NB4 (cell line): ENCODE data around the gene TRPC4AP.

Source experiments
- DNase-seq: peaks from one replicate; pipeline ENCODE4 v3.0.0; 2010; ENCODE audit warnings: low read depth
- H3K4me3 ChIP-seq: one replicate; pipeline ENCODE4 v1.5.1; 2011; ENCODE audit warnings: mild to moderate bottlenecking, low read depth, low read length, moderate library complexity
- MYC ChIP-seq: IDR thresholded peaks from 2 replicates; pipeline ENCODE4 v1.6.1; 2011; ENCODE audit warnings: low read depth, low read length
- POLR2A ChIP-seq: IDR thresholded peaks from 2 replicates; pipeline ENCODE4 v1.6.1; 2011; ENCODE audit warnings: mild to moderate bottlenecking; ENCODE audit not compliant: insufficient read length; ENCODE audit errors: extremely low read depth
- TF ChIP-seq, protein P1 (sequence below): IDR thresholded peaks from 2 replicates; pipeline ENCODE4 v1.6.1; 2011; ENCODE audit warnings: low read depth, low read length
- TF ChIP-seq, protein P2 (sequence below): IDR thresholded peaks from one replicate; pipeline ENCODE4 v1.5.1; 2012; ENCODE audit warnings: low read depth, low read length

TRPC4AP gene

DNA sequence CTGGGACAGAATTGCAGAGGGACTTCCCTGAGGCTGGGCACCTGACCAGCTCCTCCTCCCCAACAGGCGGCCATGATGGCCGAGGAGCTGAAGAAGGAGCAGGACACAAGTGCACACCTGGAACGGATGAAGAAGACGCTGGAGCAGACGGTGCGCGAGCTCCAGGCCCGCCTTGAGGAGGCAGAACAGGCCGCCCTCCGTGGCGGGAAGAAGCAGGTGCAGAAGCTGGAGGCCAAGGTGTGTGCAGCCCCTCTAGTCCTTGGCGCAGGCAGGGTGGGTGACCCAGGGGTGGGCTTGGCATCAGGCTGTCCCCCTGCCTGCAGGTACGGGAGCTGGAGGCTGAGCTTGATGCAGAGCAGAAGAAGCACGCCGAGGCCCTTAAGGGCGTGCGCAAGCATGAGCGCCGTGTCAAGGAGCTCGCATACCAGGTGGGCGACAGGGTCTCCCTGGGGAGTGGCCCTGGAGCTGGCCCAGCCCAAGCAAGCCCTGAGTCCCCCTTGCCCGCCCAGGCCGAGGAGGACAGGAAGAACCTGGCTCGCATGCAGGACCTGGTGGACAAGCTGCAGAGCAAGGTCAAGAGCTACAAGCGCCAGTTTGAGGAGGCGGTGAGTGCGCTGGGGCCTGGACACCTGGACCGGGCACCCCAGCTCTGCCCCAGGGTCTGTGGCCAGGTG, 91.5 kb downstream of the TRPC4AP start:
- TF ChIP-seq, protein P1, sequence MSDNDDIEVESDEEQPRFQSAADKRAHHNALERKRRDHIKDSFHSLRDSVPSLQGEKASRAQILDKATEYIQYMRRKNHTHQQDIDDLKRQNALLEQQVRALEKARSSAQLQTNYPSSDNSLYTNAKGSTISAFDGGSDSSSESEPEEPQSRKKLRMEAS: no peak
- no peak for TF ChIP-seq MYC
- TF ChIP-seq, protein P2, sequence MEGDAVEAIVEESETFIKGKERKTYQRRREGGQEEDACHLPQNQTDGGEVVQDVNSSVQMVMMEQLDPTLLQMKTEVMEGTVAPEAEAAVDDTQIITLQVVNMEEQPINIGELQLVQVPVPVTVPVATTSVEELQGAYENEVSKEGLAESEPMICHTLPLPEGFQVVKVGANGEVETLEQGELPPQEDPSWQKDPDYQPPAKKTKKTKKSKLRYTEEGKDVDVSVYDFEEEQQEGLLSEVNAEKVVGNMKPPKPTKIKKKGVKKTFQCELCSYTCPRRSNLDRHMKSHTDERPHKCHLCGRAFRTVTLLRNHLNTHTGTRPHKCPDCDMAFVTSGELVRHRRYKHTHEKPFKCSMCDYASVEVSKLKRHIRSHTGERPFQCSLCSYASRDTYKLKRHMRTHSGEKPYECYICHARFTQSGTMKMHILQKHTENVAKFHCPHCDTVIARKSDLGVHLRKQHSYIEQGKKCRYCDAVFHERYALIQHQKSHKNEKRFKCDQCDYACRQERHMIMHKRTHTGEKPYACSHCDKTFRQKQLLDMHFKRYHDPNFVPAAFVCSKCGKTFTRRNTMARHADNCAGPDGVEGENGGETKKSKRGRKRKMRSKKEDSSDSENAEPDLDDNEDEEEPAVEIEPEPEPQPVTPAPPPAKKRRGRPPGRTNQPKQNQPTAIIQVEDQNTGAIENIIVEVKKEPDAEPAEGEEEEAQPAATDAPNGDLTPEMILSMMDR: no peak
- TF ChIP-seq POLR2A: no peak
- no peak overlapping the region for H3K4me3 ChIP-seq
- no peak for DNase-seq

DNA sequence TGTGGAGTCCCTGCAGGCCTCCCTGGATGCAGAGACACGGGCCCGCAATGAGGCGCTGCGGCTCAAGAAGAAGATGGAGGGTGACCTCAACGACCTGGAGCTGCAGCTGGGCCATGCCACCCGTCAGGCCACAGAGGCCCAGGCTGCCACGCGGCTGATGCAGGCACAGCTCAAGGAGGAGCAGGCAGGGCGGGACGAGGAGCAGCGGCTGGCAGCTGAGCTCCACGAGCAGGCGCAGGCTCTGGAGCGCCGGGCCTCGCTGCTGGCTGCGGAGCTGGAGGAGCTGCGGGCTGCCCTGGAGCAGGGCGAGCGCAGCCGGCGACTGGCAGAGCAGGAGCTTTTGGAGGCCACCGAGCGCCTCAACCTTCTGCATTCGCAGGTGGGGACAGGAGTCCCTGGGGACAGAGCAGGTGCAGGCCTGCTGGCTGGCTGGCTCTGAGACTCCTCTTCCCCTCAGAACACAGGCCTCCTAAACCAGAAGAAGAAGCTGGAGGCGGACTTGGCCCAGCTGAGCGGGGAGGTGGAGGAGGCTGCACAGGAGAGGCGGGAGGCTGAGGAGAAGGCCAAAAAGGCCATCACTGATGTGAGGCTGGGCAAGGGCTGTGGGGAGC, 92.2 kb downstream of the TRPC4AP start:
- no peak for DNase-seq
- H3K4me3 ChIP-seq: no peak overlapping the region
- TF ChIP-seq, protein P2: no peak
- no peak for TF ChIP-seq POLR2A
- TF ChIP-seq, protein P1: no peak
- no peak for TF ChIP-seq MYC

DNA sequence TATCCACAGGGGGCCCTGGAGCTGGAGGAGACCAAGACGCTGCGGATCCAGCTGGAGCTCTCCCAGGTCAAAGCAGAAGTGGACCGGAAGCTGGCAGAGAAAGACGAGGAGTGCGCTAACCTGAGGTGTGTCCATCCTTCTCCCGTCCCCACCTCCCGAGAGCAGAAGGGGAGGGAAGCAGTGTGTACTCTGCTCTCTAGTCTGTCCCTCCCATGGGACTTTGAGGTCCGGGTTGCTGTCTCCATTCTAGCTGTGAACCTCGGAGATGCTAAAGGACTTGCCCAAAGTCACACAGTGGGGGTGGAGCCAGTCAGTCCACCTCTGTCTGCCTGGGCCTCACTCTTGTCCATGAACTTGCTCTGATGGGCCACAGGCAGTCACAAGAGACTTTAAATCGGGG, 92.8 kb downstream of the TRPC4AP start:
- no peak for DNase-seq
- H3K4me3 ChIP-seq: no peak overlapping the region
- TF ChIP-seq, protein P2: no peak
- TF ChIP-seq, protein P1: no peak
- TF ChIP-seq MYC (no peak), POLR2A (no peak)

DNA sequence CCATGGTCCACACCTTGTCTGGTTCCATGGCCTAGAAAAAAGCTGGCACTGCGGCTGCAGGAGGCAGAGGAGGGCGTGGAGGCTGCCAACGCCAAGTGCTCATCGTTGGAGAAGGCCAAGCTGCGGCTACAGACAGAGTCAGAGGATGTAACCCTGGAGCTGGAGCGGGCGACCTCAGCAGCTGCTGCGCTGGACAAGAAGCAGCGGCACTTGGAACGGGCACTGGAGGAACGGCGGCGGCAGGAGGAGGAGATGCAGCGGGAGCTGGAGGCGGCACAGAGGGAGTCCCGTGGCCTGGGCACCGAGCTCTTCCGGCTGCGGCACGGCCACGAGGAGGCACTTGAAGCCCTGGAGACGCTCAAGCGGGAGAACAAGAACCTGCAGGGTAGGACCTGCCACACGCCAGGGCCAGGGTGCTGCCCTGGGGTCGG, 93.6 kb downstream of the TRPC4AP start:
- H3K4me3 ChIP-seq: no peak overlapping the region
- TF ChIP-seq POLR2A (no peak), MYC (no peak)
- TF ChIP-seq, protein P2: no peak
- TF ChIP-seq, protein P1: no peak
- DNase-seq: no peak

DNA sequence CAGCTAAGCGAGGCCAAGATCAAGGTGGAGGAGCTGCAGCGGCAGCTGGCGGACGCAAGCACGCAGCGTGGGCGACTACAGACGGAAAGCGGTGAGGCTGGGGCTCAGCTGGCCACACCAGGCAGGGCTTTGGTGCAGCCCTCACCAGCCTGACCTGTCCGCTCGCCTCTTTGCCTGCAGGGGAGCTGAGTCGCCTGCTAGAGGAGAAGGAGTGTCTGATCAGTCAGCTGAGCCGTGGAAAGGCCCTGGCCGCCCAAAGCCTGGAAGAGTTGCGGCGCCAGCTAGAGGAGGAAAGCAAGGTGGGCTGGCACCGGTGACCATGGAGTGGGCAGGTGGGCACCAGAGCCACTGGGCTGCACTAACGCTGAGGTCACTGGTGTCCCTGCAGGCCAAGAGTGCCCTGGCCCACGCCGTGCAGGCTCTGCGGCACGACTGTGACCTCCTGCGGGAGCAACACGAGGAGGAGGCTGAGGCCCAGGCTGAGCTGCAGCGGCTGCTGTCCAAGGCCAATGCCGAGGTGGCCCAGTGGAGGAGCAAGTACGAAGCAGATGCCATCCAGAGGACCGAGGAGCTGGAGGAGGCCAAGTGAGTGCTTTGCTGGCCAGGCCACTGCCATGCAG, 94.2 kb downstream of the TRPC4AP start:
- TF ChIP-seq, protein P1: no peak
- TF ChIP-seq POLR2A (no peak), MYC (no peak)
- TF ChIP-seq, protein P2: no peak
- H3K4me3 ChIP-seq: no peak overlapping the region
- DNase-seq: no peak
